GM18858 (cell line): ENCODE results near the gene CAMSAP2.

Source experiments
- ATAC-seq: cut with Tn5 transposase; IDR thresholded peaks from one replicate; pipeline ENCODE4 v1.9.1; 2021; ENCODE audit not compliant: unreplicated experiment

CAMSAP2 gene

GRCh38 chr1:200875416-200875815 lies 136.7 kb downstream of the CAMSAP2 start:
- ATAC-seq = no peak

- no peak for ATAC-seq
Observed at GRCh38 chr1:200877010-200877409, 138.3 kb downstream of the CAMSAP2 start.

GRCh38 chr1:200877839-200878551 lies 139.3 kb downstream of the CAMSAP2 start:
- peak; percentile 80 for ATAC-seq

- no peak for ATAC-seq
Observed at GRCh38 chr1:200880212-200880611, 141.5 kb downstream of the CAMSAP2 start.

- ATAC-seq = no peak
Observed at GRCh38 chr1:200883118-200883517, 144.4 kb downstream of the CAMSAP2 start.

- ATAC-seq = no peak
Observed at GRCh38 chr1:200885623-200886402, 147.1 kb downstream of the CAMSAP2 start.

GRCh38 chr1:200886594-200886993 lies 147.9 kb downstream of the CAMSAP2 start:
- no peak for ATAC-seq

GRCh38 chr1:200887036-200887435 lies 148.3 kb downstream of the CAMSAP2 start:
- no peak for ATAC-seq

- ATAC-seq = no peak
Observed at GRCh38 chr1:200887772-200888348, 149.2 kb downstream of the CAMSAP2 start.

GRCh38 chr1:200888349-200888838 lies 149.7 kb downstream of the CAMSAP2 start:
- peak; percentile 88 for ATAC-seq

GRCh38 chr1:200889571-200889970 lies 150.9 kb downstream of the CAMSAP2 start:
- no peak for ATAC-seq

GRCh38 chr1:200890027-200890426 lies 151.3 kb downstream of the CAMSAP2 start:
- ATAC-seq = no peak

GRCh38 chr1:200890818-200891773 lies 152.4 kb downstream of the CAMSAP2 start:
- no peak for ATAC-seq

- ATAC-seq = no peak
Observed at GRCh38 chr1:200891774-200892157, 153.1 kb downstream of the CAMSAP2 start.

GRCh38 chr1:200892546-200892945 lies 153.9 kb downstream of the CAMSAP2 start:
- ATAC-seq = no peak

GRCh38 chr1:200892958-200893357 lies 154.3 kb downstream of the CAMSAP2 start:
- no peak for ATAC-seq

- ATAC-seq = no peak
Observed at GRCh38 chr1:200893411-200893901, 154.8 kb downstream of the CAMSAP2 start.

- no peak for ATAC-seq
Observed at GRCh38 chr1:200894712-200895442, 156.2 kb downstream of the CAMSAP2 start, which contains the start of gene INAVA. TSS of gene INAVA (plus strand) at chr1:200894900. CDS start at chr1:200898401, 3,501 bp downstream.

GRCh38 chr1:200895443-200895789 lies 156.7 kb downstream of the CAMSAP2 start:
- no peak for ATAC-seq
